HG02870 (cell line): ENCODE results near the gene SETD1B.
"Not testable (repeated sequence)": the region's sequence is repeated elsewhere in the genome, so short reads cannot be mapped to it uniquely, and the experiment has no call there.

ENCODE experiments used
- ATAC-seq: cut with Tn5 transposase; IDR thresholded peaks from one replicate; pipeline ENCODE4 v1.9.1; 2021; ENCODE audit warnings: mild to moderate bottlenecking, moderate library complexity; ENCODE audit not compliant: unreplicated experiment

The SETD1B gene

GRCh38 chr12:121845701-121846100, 41.9 kb downstream of the SETD1B start:
- ATAC-seq, result no peak

GRCh38 chr12:121849211-121849610, 45.4 kb downstream of the SETD1B start:
- no peak for ATAC-seq

- ATAC-seq, result no peak
These were observed 45.9 kb downstream of the SETD1B start for GRCh38 chr12:121849665-121850064.

- not testable (repeated sequence) for ATAC-seq
These were observed 48.6 kb downstream of the SETD1B start for GRCh38 chr12:121852392-121852791.

- no peak for ATAC-seq
These were observed 53.8 kb downstream of the SETD1B start for GRCh38 chr12:121857322-121858246.

GRCh38 chr12:121858318-121858661, 54.5 kb downstream of the SETD1B start:
- ATAC-seq, result no peak

GRCh38 chr12:121858662-121859572, 55.1 kb downstream of the SETD1B start, which contains the start of gene HPD:
Gene HPD, minus strand, starts transcription at chr12:121858859. Its CDS starts 36 bp downstream, at chr12:121858823.
- ATAC-seq, result no peak

- no peak for ATAC-seq
These were observed 56.4 kb downstream of the SETD1B start for GRCh38 chr12:121860257-121860656.

- ATAC-seq, result not testable (repeated sequence)
These were observed 56.9 kb downstream of the SETD1B start for GRCh38 chr12:121860699-121861098.

GRCh38 chr12:121861636-121862254, 57.9 kb downstream of the SETD1B start:
- no peak for ATAC-seq

GRCh38 chr12:121866331-121866730, 62.5 kb downstream of the SETD1B start:
- no peak for ATAC-seq

GRCh38 chr12:121869229-121869628, 65.4 kb downstream of the SETD1B start:
- not testable (repeated sequence) for ATAC-seq

GRCh38 chr12:121871467-121871866, 67.7 kb downstream of the SETD1B start:
- ATAC-seq, result no peak

GRCh38 chr12:121872546-121873215, 68.9 kb downstream of the SETD1B start:
- ATAC-seq, result no peak

GRCh38 chr12:121873216-121873569, 69.4 kb downstream of the SETD1B start:
- no peak for ATAC-seq

- ATAC-seq, result no peak
These were observed 70.3 kb downstream of the SETD1B start for GRCh38 chr12:121874071-121874470.

- no peak for ATAC-seq
These were observed 71.8 kb downstream of the SETD1B start for GRCh38 chr12:121875582-121875981.

- ATAC-seq, result not testable (repeated sequence)
These were observed 72.3 kb downstream of the SETD1B start for GRCh38 chr12:121876080-121876447.
